D721Med (cell line): ENCODE results near the gene STAU1.
"Not testable (repeated sequence)": the region's sequence is repeated elsewhere in the genome, so short reads cannot be mapped to it uniquely, and the experiment has no call there.

Source experiments
- DNase-seq: peaks from one replicate; pipeline ENCODE4 v3.0.0; 2011; ENCODE audit warnings: low spot score; ENCODE audit not compliant: insufficient read length
- FAIRE-seq: peaks from 2 replicates; lab custom pipeline; 2011; peaks lifted over from hg19 to GRCh38; lab: Jason Lieb, UNC
- TF ChIP-seq, protein P1 (sequence below): IDR thresholded peaks from 2 replicates; pipeline ENCODE4 v1.5.1; 2012; ENCODE audit warnings: mild to moderate bottlenecking, control low read depth; ENCODE audit not compliant: insufficient read depth; ENCODE audit errors: missing control alignments

STAU1 gene

DNA sequence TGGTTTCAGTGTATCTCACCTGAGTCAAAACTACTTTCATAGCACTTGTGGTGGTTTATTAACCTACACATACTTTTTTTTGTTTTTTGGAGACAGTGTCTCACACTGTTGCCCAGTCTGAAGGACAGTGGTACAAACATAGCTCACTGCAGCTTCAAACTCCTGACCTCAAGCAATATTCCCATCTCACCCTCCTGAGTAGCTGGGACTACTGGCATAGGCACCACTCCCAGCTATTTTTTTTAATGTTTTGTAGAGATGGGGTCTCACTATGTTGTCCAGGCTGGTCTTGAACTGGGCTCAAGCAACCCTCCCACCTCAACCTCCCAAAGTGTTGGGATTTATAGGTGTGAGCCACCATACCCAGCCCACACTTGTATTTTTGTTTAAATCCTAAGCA lies 49.7 kb downstream of the STAU1 start:
- TF ChIP-seq, protein P1, sequence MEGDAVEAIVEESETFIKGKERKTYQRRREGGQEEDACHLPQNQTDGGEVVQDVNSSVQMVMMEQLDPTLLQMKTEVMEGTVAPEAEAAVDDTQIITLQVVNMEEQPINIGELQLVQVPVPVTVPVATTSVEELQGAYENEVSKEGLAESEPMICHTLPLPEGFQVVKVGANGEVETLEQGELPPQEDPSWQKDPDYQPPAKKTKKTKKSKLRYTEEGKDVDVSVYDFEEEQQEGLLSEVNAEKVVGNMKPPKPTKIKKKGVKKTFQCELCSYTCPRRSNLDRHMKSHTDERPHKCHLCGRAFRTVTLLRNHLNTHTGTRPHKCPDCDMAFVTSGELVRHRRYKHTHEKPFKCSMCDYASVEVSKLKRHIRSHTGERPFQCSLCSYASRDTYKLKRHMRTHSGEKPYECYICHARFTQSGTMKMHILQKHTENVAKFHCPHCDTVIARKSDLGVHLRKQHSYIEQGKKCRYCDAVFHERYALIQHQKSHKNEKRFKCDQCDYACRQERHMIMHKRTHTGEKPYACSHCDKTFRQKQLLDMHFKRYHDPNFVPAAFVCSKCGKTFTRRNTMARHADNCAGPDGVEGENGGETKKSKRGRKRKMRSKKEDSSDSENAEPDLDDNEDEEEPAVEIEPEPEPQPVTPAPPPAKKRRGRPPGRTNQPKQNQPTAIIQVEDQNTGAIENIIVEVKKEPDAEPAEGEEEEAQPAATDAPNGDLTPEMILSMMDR, result no peak
- FAIRE-seq, result no peak

GRCh38 chr20:49136817-49137571 lies 51.1 kb downstream of the STAU1 start:
- FAIRE-seq (no peak), DNase-seq (no peak)
- TF ChIP-seq, protein P1, result no peak

More for the DNA sequence above, 49.7 kb downstream of the STAU1 start:
- no peak for DNase-seq

DNA sequence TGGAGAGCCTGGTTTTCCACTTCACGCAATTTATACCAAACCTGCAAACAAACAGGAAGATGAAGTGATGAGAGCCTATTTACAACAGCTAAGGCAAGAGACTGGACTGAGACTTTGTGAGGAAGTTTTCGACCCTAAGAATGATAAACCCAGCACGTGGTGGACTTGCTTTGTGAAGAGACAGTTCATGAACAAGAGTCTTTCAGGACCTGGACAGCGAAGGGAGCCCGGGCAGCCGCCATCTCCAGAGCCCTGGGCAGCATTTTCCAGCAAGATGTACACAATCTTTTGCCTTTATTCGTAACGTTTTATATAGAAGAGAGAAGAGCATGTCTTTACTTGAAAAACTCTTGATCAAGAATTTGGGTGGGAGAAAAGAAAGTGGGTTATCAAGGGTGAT lies 53.3 kb downstream of the STAU1 start:
- not testable (repeated sequence) for FAIRE-seq, DNase-seq

DNA sequence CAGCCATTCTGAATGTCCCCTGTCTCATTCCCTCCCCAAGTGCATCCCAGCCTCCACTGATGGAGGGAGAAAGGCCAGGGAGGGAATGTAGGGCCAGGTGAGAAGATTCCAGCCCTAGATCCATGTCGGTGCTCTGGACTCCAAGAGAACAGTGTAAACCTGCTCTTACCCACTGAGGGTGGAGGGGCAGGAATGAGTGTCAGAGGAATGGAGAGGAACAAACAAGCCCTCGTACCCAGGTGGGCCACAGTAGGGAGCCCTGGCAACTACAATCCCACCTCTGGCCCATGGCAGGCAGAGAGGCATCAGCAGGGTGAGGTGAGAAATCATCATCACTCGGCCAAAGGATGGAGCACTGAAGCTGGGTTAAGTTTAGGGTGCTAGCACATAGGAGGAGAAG lies 54.6 kb downstream of the STAU1 start:
- TF ChIP-seq, protein P1, result no peak
- FAIRE-seq (no peak), DNase-seq (no peak)

- FAIRE-seq, result no peak
These were observed 55.1 kb downstream of the STAU1 start for GRCh38 chr20:49132995-49133478.

DNA sequence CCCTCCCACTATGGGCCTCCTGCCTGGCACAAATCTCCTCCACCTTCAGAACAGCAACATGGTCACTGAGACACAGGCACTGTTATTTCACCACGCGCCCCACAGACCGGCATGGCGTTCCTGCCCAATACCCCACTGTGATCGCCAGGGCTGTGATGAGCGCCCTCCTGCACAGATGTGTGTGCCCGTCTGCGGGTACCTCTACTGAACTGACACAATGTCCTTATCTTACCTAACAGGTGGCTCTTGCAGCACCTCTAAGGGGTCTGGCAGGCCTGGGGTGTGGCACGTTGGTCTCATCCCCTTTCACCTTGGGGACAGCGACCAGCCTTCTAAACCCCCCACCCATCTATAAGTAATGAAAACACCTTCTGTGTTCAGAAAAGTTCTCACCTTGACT lies 64.2 kb downstream of the STAU1 start:
- no peak for FAIRE-seq
- TF ChIP-seq, protein P1, result no peak
- no peak for DNase-seq

More at GRCh38 chr20:49132995-49133478, 55.1 kb downstream of the STAU1 start:
- DNase-seq, result no peak
- TF ChIP-seq, protein P1, result peak; percentile 71

GRCh38 chr20:49122920-49123319 lies 65.2 kb downstream of the STAU1 start:
- FAIRE-seq, result no peak

More at GRCh38 chr20:49122920-49123319, 65.2 kb downstream of the STAU1 start:
- DNase-seq, result no peak
- TF ChIP-seq, protein P1, result no peak
